Kasumi-1 (cell line): ENCODE data around the gene LCN15.
A peak's percentile ranks its signal among the peaks of the same experiment; 100 is the strongest.
"Not testable (repeated sequence)": the region's sequence is repeated elsewhere in the genome, so short reads cannot be mapped to it uniquely, and the experiment has no call there.

Experiments used
- DNase-seq, 2 experiments: peaks; one replicate each; lab custom pipeline; 2025; lab: John Stamatoyannopoulos, UW

The LCN15 gene

DNA sequence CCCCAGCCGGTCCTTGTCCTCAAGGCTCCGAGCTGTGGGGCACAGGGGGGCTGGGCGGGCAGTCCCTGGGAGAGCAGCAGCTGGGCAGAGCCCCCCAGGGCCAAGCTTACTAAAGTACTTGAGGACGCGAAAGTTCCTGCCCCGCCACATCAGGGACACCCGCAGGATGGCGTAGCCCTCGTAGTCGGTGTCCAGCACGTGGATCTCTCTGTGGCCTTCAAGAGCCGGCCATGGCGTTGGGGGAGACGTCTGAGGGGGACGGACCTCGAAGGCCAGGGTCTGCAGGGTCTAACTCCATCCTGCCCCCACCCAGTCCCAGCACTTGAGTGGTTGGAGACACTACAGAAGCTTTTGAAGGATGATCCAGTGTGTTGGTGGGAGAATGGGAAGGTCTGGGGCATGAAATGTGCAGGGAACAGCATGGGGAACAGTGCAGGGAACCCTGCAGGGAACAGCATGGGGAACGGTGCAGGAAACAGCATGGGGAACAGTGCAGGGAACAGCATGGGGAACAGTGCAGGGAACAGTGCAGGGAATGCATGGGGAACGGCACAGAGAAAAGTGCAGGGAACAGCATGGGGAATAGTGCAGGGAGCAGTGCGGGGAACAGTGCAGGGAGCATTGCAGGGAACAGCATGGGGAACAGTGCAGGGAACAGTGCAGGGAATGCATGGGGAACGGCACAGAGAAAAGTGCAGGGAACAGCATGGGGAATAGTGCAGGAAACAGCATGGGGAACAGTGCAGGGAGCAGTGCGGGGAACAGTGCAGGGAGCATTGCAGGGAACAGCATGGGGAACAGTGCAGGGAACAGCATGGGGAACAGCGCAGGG lies 8.8 kb downstream of the LCN15 start:
- DNase-seq, result not testable (repeated sequence)

DNA sequence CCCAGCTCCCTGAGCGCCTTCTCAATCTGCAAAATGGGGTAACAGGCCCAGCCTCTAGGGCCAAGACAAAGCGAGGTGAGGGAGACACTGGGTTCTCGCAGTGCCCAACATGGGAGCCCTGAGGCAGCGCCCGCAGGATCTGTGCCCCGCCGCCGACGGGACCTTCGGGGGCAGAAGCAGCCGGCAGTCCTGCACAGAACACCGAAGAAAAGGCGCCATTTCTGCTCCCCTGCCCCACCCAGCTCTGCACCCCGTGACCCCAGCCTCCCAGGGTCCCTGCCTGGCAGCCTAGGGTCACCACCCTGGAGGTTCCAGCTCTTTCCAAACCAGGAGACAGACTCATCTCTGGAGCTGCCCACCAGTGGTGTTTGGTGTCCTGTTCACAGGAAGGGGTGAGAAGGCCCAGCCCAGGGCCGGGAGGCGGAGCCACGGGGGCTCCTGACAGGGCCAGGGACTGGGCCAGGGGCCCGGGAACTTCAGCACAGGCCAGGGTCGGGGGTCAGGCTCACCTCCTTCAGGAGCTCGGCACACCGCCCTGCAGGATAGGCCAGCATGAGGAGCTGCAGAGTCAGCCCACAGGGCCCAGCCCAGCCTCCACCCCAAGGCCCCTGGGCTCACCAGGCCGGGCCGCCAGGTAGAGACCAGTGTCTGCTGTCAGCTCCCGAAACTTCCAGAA lies 9.6 kb downstream of the LCN15 start:
- DNase-seq, result no peak

DNA sequence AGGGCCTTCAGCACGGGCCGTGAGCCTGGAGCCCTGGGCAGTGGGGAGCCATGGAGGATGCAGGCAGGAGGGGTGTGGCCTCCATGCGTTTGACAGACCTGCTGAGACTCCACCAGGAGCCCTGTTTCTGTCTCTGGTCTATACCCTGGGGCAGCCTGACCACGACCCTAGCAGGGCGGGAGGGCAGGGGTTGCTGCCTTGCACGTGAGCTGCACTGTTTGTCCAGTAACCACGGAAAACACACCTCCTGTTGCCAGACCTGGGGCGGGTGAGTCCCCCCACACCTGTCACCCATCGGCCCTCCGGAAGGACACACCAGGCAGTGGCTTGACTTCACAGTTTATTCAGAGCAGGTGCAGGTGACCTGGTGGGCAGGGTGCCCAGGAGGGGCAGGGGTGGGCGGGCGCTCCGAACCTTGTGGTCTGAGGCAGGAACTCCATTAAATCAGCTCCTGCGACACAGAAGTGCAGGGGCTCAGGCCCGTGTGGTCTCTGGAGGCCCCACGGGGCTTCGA lies 10.2 kb downstream of the LCN15 start:
- no peak for DNase-seq

DNA sequence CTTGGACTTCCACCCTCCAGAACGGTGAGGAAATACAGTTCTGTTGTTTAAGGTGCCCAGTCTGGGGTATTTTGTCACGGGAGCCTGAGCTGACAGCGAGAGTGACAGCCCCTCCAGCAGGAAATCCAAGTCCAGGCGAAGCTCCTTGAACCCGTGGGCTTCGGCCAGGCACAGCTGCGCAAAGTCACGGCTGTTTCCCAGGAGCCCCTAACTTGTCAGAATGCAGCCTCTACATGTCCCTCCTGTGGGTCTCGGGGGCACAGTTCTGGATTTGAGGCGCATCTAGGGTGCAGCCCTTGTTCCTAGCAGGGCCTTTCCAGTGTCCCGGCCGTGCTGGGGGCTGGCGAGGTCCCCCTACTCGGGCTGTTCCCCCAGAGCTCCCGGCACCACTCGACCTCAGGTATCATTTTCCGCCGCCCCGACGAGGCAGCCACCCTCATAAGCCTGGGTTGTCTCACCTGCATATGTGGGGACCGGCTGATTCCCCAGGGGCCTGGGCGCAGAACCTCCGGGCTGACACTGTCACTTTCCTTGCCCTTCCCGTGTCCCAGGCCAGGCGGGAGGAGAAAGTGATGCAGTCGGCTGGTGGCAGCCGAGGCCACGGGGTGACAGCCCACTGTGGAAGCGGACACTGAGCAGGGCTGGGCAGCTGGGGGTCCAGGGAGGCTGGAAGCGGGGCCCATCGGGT lies 10.8 kb downstream of the LCN15 start:
- no peak for DNase-seq

DNA sequence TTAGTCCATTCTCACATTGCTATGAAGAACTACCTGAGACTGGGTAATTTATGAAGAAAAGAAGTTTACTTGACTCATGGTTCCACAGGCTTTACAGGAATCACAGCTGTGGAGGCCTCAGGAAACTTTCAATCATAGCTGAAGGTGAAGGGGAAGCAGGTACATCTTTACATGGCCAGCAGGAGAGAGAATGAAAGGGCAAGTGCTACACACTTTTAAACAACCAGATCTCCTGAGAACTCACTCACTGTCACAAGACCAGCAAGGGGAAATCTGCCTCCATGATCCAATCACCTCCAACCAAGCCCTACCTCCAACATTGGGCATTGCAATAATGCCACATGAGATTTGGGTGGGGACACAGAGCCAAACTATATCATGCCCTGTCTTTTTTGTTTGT lies 12.5 kb downstream of the LCN15 start:
- DNase-seq, result no peak

DNA sequence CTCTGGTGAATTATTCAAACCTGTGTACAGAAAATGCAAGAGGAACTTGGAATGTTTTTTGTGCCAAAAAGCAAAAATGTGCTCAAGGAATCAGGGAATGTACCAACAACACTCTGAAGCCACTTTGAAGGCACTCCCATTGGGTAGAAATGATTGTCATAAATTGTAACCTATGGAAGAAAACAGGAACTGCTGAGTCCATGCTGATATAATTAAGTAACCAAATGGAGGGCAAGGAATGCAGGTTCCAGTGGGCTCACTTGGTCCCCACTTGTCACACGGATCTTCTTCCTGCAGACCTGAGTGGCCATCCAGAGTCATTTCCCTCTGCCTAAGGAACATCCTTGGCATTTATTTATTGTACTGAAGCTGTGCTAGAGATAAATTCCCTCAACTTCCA lies 13.1 kb downstream of the LCN15 start:
- DNase-seq, result no peak

DNA sequence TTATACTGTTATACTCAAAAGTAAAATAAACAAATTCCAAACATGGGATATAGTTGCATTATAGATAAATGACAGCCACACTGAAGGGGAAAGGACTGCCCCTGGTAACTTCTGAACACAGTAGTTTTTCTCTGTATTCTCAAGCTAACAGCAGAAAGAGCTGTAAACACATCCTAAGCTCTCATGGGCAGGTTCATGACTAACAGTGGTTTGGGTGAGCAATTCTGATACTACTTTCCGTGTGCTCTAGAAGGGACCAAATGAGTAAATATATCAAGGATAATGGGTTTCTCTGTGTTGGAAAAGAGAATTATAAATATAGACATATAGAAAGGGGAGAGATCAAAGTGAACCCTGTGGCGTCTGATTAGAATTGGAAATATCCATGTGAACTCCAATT lies 13.8 kb downstream of the LCN15 start:
- DNase-seq, result no peak

DNA sequence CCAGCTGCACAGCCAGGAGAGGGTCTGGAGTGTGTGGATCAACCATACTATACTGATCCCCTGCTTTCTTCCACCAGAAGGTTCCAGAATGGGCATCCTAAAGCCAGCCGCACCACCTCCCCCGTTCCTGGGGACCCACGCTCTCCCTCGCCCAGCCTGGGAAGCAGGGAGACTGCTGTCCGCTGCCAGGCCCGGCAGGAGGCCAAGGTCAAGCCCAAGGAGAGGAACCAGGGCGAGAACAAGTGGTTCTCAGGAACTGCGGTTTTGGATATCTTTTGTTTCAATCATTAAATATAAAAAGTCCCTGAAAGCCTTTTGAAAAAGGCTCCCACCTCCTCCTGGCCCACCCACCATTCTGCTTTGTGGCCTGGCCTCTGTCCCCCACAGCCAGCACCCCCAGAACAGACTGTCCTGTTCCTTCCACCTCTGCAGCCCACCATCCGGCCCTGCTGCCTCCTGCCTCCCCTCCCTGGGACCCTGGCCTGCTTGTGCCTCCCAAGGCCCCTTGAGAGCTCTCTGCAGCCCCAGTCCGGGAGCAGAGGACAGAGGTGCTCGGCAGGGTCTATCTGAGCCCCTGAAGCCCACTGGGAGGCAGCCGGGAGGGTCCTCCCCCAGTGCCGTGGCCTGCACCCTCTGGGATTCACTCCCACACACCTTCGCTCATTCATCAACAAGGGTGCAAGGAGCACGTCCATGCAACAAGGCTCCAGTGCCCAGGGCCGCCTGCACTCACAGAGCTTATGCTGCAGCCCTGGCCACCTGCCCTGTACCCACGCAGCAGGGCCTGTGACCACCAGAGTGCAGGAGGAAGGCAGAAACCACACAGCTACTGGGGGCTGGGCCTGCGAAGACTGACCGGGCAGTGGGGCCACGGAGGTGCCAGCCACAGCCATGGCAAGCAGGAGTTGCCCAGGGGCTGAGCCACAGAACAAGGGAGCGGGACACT lies 15.4 kb downstream of the LCN15 start:
- DNase-seq, result no peak

DNA sequence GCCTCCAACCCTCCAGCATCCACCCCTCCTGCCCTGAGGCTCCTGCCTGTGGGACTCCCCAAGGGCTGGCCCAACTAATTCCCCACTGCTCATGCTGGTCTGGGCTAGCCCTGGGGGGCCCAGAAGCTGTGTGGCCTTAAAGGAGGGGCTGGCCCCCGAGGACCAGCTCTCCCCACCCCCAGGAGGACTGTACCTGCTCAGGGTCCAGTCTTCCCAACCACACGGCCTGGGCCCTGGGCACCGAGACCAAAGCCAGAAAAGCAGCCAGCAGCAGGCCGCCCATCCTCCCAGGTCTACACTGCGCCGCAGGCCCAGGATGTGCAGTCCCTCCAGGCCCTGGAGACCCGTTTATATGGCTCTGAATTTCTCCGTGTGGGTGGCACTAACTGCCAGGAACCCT lies 16.1 kb downstream of the LCN15 start, which contains the start of gene LCN6:
TSS of gene LCN6 (minus strand) at position 325 of the 400 bp plus-strand sequence. CDS start at position 283, 42 bp downstream.
- no peak for DNase-seq

DNA sequence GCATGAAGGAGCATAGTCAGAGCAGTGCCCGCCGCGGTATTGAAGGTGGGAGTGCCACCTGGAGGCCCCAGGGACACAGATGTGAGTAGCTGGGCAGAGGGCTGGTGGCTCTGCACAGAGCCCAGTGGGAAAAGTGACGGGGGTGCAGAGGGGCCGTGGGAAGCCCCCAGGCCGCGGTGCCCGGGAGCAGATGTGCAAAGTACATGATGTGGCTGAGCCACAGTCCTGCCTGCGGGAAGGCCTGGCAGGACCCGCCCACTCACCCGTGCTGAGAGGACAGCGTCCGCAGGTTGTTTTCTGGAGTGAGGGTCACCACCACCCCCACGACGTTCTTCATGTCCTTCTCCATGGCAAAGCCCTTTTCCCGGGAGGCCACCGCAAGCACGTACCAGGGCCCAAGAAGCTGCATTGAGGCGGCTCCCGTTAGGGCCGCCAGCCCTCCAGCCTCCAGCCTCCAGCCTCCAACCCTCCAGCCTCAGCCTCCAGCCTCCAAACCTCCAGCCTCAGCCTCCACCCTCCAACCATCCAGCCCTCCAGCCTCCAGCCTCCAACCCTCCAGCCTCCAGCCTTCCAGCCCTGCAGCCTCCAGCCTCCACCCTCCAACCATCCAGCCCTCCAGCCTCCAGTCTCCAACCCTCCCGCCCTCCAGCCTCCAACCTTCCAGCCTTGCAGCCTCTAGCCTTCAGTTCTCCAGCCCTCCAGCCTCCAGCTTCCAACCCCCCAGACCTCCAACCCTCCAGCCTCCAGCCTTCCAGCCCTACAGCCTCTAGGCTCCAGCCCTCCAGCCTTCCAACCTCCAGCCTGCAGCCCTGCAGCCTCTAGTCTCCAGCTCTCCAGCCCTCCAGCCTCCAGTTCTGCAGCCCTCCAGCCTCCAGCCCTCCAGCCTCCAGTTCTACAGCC lies 16.9 kb downstream of the LCN15 start:
- DNase-seq, result no peak

DNA sequence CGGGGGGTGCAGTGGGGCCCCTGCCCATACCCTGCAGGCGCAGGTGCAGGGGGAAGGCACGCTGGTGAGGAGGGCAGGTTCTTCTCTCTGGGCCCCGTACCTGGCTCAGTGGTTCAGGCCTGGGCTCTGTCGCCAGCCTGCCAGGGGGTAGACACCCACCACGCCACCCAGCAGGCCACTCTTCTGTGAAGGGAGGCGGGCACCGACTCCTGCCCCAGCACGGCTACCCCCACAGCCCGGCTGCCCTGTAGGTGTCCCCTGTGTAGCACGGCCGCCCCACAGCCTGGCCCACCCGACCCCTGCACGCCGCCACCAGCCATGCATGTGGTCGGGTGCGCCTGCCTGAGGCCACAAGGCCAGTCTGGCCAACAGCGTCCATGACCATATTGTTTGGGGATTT lies 17.7 kb downstream of the LCN15 start:
- no peak for DNase-seq

DNA sequence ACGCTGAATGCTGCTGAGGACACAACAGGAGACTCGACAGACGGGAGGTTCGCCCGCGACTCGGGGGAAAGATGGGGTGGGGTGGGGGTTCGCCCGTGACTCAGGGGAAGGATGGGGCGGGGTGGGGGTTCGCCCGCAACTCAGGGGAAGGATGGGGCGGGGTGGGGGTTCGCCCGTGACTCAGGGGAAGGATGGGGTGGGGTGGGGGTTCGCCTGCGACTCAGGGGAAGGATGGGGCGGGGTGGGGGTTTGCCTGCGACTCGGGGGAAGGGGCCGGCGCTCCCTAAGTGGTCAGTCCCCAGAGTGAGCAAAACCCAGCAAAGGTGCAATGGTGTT lies 18.2 kb downstream of the LCN15 start:
- DNase-seq, result no peak

DNA sequence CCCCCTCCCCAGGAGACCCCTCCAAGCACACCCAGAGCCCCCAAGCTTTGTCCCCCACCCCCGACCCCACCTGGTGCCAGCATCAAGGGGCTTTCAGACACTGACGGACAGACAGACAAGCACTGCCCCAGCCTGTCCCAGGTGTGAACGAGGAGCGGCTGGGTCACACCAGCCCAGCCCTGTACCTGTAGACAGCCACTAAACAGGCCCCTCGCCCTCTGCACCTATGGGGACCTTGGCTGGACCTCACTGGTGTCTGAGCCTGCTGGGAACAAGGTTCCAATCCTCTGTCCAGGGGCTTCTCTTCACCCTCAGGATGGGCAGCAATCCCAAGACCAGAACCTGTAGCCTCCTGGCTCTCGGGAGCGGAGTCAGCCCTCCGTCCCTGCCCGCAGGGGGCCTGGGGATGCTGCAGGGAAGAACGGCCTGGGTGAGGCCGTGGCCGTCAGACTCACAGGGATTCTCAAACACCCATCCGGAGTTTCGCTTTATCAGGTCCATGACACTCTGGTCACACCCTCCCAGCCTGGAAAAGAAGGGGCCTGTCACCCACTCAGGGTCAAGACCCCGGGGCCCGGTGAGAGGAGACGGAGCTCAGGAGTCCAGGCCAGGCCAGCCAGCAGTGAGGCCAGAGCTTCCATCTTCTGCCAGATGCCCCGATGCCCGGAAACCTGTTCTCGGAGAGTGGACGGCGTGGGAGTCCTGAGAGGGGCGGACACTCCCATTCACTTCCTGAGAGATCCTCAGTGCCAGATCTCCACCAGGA lies 18.7 kb downstream of the LCN15 start:
- DNase-seq, result peak in 1 of 2 experiments; percentile 32

DNA sequence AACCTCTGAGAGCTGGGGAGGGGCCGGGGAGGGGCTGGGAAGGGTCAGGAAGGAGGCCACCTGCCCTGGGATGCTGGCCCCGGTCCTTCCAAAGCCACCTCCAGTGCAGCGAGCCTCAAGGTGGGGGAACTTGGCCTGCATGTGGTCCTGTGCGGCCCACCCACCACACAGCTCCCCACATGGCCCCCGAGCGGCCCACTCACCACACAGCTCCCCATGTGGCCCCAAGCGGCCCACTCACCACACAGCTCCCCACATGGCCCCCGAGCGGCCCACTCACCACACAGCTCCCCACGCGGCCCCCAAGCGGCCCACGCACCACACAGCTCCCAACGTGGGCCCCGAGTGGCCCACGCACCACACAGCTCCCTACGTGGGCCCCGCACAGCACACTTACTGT lies 19.5 kb downstream of the LCN15 start:
- no peak for DNase-seq

DNA sequence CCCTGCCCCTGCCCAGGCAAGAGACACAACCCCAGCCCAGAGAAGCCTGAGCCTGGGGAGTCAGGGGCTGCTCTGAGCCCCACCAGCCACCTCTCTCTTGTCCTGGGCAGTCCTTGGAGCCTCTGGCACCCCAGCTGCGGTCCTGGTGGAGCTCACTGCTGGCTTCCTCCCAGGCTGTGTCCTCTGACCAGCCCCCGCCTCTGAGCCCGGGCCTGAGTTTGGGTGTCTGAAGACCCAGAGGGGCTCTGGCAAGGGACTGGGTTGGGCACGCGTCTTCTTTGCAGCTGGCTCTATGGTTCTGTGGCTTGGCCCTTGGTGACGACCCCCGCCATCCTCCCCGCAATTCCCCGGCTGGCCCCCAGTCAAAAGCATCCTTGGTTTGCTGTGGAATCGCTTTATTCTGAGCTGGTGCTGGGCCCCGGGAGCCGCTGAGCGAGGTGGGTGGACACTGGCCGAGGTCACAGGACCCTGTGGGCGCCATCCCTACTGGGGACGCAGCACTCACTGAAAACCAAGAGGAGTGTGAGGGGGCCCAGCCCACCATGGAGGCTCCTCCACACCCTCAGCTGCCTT lies 20.6 kb downstream of the LCN15 start:
- DNase-seq, result no peak

DNA sequence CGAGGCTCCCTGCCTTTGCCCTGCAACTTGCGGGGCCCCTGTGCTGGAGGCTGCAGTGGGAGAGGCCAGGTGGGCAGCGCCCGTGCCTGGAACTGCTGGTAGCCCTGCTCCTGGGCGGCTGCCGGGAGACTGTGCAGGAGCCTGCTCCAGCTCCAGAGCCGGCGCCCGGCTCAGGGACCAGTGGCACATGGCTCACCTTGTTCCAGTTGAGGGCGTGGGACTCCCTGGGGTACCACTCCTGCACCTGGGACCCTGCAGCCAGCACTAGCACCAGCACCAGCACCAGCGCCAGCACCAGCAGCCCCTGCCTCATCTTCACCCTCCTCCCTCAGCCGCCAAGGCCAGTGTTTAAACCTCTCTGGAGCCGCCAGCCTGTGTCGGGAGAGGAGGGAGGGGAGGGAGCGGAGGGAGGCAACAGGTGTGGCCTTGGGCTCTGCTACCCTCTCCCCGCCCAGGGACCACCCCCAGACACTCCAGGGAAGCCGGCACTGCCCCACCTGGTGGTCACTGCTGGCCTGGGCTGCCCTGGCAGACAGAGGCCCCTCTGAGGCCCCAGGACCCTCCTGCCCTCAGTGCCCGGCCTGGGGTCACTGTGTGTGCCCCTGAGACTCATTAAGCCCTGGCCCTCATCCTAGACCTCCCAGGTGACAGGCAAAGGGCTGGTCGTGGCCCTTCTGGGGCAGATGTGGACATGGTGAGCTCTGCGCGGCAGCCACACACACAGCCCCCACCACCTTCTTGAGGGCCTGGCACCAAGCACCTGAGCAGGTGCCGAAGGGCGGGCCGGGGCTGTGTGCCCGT lies 21.5 kb downstream of the LCN15 start, which contains the start of gene LCN10:
TSS of gene LCN10 (minus strand) at position 350 of the 801 bp plus-strand sequence. CDS start at position 313, 37 bp downstream.
- no peak for DNase-seq

DNA sequence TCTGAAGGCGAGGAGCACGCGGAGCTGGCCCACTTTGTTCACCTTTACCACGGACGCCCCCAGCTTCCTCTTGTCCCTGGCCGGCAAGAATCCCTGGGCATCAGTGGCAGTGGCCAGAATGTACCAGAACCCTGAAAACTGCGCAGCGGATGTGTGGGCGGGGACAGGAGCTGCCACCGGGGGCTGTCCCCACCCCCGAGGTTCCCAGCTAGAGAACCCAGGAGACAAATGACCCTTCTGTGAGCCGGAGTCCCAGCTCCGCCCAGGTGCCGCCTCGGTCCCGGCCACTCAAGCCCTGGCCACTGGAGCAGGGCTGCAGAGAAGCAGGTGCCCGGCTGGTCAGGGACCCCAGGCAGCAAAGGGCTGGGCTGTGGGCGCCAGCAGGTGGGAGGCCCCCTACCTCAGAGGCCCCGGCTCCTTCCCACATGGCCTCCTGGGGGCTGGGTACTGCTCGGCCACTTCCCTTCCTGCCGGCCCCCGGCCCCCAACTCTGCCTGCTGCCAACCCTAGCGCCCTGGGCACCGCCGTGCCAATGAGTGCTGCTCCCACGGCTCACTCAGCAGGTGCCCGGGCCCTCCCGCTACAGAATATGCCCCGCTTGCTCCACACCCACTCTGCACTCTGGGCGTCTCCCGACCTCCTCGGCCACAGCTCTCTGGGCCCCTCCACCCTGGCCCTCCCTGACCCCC lies 22.3 kb downstream of the LCN15 start:
- DNase-seq, result no peak
